Ovary (tissue), 3 donors: Measurements from ENCODE around the gene CUEDC2.

Experiments
- CTCF ChIP-seq, 3 donors: fragments of 450-650 bp in 2 of 3; fragments of 200-600 bp in 1 of 3; IDR thresholded peaks; one replicate each; pipeline versions ENCODE4 v1.5.1 to v1.8.0; 2016 to 2022; ENCODE audit warnings: antibody characterized with exemption in 3 of 3, mild to moderate bottlenecking in 1 of 3
- EP300 ChIP-seq: sonication (generic); formaldehyde crosslinking; IDR thresholded peaks from one replicate; pipeline ENCODE4 v1.6.1; 2017; ENCODE audit warnings: antibody characterized with exemption
- POLR2A ChIP-seq: fragments of 450-650 bp; IDR thresholded peaks from one replicate; pipeline ENCODE4 v1.6.1; 2017; ENCODE audit warnings: antibody characterized with exemption, mild to moderate bottlenecking, moderate library complexity
- donor health status: DM: no; HTN: no; CAD: no.

- TF ChIP-seq CTCF (IDR thresholded peaks at IDR 0.05) (no peak), EP300 (no peak), POLR2A (no peak)
Observed at GRCh38 chr10:102409604-102410428, 22.6 kb downstream of the CUEDC2 start.
